MCF 10A (cell line): ENCODE data around the gene MMS22L. TPM values are rescaled to one million over a fixed set of nuclear protein-coding genes. Genes with fewer than 3 reads are reported as not detected.

Experiments
- BruUV-seq: library from RNA; stranded (reverse); fragments of 400-500 nt; replicated peaks from 2 replicates; lab custom pipeline; 2021; lab: Mats Ljungman, UMichigan
- CTCF ChIA-PET: fragments of 300-600 bp; sonication (Branson Sonifier 250); formaldehyde crosslinking; extraction: SDS; loops from one replicate; lab custom pipeline; 2021; ENCODE audit warnings: antibody characterized with exemption, inconsistent platforms; lab: Yijun Ruan, JAX
- POLR2A ChIA-PET: fragments of 300-600, 350-650 bp; sonication (Branson Sonifier 250); formaldehyde crosslinking; extraction: SDS; loops from one replicate; lab custom pipeline; 2020; ENCODE audit warnings: antibody characterized with exemption, inconsistent platforms; lab: Yijun Ruan, JAX
- DNase-seq: peaks from one replicate; pipeline ENCODE4 v3.0.0-alpha.2; 2018; ENCODE audit not compliant: unreplicated experiment
- H3K27ac Mint-ChIP-seq: one replicate; pipeline ENCODE4 v1.8.0; 2022; ENCODE audit warnings: mild to moderate bottlenecking, low read depth, mixed read lengths; ENCODE audit not compliant: unreplicated experiment
- H3K27me3 Mint-ChIP-seq: one replicate; pipeline ENCODE4 v1.8.0; 2022; ENCODE audit warnings: mixed read lengths; ENCODE audit not compliant: insufficient read depth, unreplicated experiment
- H3K36me3 Mint-ChIP-seq: one replicate; pipeline ENCODE4 v1.8.0; 2022; ENCODE audit warnings: mild to moderate bottlenecking, moderate library complexity, mixed read lengths; ENCODE audit not compliant: insufficient read depth, unreplicated experiment
- H3K4me1 Mint-ChIP-seq: one replicate; pipeline ENCODE4 v1.8.0; 2022; ENCODE audit warnings: mixed read lengths; ENCODE audit not compliant: insufficient read depth, unreplicated experiment
- H3K4me3 Mint-ChIP-seq: one replicate; pipeline ENCODE4 v1.8.0; 2022; ENCODE audit warnings: mild to moderate bottlenecking, moderate library complexity, mixed read lengths; ENCODE audit not compliant: unreplicated experiment
- H3K9me3 Mint-ChIP-seq: one replicate; pipeline ENCODE4 v1.8.0; 2022; ENCODE audit warnings: mixed read lengths; ENCODE audit not compliant: unreplicated experiment
- intact Hi-C: fragments of 100-400 bp; cut with micrococcal nuclease; formaldehyde crosslinking; loops from 2 replicates; pipeline ENCODE4 v1.14.1; 2022
- total RNA-seq: library from RNA; stranded (reverse); gene quantifications from 2 replicates; pipeline ENCODE4 v1.2.3, GENCODE V29; 2022
- TF ChIP-seq, protein P1 (sequence below): fragments of 200-600 bp; IDR thresholded peaks from one replicate; pipeline ENCODE4 v1.8.0; 2022; ENCODE audit warnings: antibody characterized with exemption, mild to moderate bottlenecking; ENCODE audit not compliant: unreplicated experiment

MMS22L gene
- total RNA-seq, 1 experiment from 2014 or later = 9.8 TPM

DNA sequence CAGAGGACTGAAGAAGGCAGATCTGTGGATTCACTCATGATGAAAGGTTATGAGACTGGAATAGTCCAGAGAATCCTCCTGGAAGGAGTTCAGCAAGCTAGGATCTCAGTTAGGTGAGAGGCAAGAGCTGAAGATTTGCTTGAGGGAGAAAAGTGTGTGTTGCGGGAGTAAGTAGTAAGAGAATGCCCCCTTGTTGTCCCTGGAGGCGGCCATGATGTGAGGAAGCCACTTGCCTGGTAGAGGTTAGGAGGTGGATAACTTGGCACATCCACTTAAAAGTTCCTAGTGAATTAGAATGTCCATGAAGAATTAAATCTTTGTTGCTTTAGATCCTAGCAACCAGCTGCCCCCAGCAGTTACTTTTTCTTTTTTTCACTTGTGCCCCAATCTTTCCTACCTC is 162.5 kb downstream of the MMS22L start:
- H3K9me3 Mint-ChIP-seq = no peaks in the 10 kb centered on the region
- no peaks in the 10 kb centered on the region for H3K4me1 Mint-ChIP-seq
- BruUV-seq = no TSS peak
- peaks cover 73% of the 10 kb centered on the region for H3K27me3 Mint-ChIP-seq
- H3K27ac Mint-ChIP-seq = no peak overlapping the region
- ChIA-PET CTCF (interaction anchor here (0.7 to 1.1 kb wide), 2 partner anchors 66 to 291 kb away, joined by 3 read pairs; no protein-coding TSS in a partner anchor), POLR2A (no interaction called here)
- no peak overlapping the region for H3K4me3 Mint-ChIP-seq
- no peak for DNase-seq
- TF ChIP-seq, protein P1, sequence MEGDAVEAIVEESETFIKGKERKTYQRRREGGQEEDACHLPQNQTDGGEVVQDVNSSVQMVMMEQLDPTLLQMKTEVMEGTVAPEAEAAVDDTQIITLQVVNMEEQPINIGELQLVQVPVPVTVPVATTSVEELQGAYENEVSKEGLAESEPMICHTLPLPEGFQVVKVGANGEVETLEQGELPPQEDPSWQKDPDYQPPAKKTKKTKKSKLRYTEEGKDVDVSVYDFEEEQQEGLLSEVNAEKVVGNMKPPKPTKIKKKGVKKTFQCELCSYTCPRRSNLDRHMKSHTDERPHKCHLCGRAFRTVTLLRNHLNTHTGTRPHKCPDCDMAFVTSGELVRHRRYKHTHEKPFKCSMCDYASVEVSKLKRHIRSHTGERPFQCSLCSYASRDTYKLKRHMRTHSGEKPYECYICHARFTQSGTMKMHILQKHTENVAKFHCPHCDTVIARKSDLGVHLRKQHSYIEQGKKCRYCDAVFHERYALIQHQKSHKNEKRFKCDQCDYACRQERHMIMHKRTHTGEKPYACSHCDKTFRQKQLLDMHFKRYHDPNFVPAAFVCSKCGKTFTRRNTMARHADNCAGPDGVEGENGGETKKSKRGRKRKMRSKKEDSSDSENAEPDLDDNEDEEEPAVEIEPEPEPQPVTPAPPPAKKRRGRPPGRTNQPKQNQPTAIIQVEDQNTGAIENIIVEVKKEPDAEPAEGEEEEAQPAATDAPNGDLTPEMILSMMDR = no peak
- intact Hi-C loops = no loop called here
- no peaks in the 10 kb centered on the region for H3K36me3 Mint-ChIP-seq

DNA sequence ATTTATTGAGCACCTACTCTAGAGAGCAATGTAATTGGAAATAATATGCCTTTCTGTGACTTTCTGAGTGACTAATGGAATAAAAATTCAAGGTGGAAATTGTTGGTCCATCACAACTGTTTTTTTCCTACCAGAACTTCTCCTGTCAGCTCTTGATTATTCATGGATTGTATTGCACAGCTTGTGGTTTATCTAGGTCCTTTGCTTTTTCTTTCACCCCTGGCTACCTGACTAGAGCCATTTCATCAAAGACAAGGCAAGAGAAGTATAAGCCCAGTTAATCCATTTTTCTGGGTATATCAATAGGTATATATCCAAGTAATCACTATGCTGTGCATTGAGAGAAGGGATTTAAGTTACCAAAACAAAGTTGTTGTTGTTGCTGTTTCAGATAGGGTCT is 168.4 kb downstream of the MMS22L start:
- H3K27ac Mint-ChIP-seq = no peak overlapping the region

DNA sequence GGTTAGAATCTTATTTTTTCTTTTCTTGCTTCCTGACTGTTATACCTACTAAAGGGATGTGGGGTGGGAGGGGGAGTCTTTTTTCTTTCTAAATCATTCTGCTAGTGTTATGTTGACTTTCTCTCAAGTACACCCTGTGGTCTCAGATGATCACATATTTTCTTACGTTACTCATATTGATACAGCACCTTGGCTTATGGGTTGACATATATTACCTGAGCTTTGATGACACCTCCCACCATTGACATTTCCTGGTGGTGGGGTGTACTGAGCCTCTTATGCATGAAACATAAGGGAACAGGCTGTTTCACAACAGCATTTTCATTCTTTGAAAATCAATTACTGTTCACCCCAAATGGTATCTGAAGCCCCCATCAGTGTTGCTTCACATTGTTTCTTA is 169.8 kb downstream of the MMS22L start:
- peaks cover 36% of the 10 kb centered on the region for H3K27me3 Mint-ChIP-seq
- no peak for DNase-seq
- no peaks in the 10 kb centered on the region for H3K36me3 Mint-ChIP-seq
- BruUV-seq = no TSS peak
- ChIA-PET POLR2A (no interaction called here), CTCF (interaction anchor here (0.6 to 0.8 kb wide), 2 partner anchors 38 to 743 kb away, joined by 3 to 6 read pairs; no protein-coding TSS in a partner anchor)
- no peak overlapping the region for H3K4me3 Mint-ChIP-seq
- intact Hi-C loops = no loop called here
- TF ChIP-seq, protein P1 = no peak
- no peak overlapping the region for H3K27ac Mint-ChIP-seq
- H3K4me1 Mint-ChIP-seq = no peaks in the 10 kb centered on the region
- no peaks in the 10 kb centered on the region for H3K9me3 Mint-ChIP-seq

More for the DNA sequence above, 168.4 kb downstream of the MMS22L start:
- Mint-ChIP-seq H3K36me3 (no peaks in the 10 kb centered on the region), H3K4me1 (no peaks in the 10 kb centered on the region), H3K4me3 (no peak overlapping the region), H3K9me3 (no peaks in the 10 kb centered on the region), H3K27me3 (peaks cover 39% of the 10 kb centered on the region)
- CTCF ChIA-PET = no interaction called here
- DNase-seq = no peak
- POLR2A ChIA-PET = no interaction called here
- BruUV-seq = no TSS peak
- intact Hi-C loops = no loop called here
- TF ChIP-seq, protein P1 = no peak

DNA sequence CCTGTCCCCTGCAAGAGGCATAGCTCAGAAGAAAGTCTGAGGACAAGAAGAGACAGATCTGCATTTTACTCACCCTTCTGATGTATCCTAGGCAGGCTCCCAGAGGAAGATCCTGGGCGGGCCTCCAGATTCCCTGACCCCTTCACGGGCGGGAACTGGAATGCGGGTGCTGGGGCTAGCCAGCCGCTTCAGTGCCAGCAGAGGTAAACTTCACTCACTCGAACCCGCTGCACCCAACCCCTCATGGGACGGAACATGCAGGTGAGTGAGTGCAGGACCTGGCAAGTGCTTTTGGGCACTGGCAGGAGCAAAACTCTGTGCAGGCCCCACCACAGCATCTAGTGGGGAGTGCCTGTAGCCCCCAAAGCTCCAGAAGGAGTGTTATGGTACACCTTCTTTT is 171.8 kb downstream of the MMS22L start:
- no peaks in the 10 kb centered on the region for H3K36me3 Mint-ChIP-seq
- intact Hi-C loops = no loop called here
- no peaks in the 10 kb centered on the region for H3K4me1 Mint-ChIP-seq
- DNase-seq = no peak
- no TSS peak for BruUV-seq
- ChIA-PET CTCF (interaction anchor here (1.7 kb wide), 1 partner anchor 75 kb away, joined by 3 read pairs; no protein-coding TSS in a partner anchor), POLR2A (no interaction called here)
- no peak overlapping the region for H3K4me3 Mint-ChIP-seq
- H3K9me3 Mint-ChIP-seq = no peaks in the 10 kb centered on the region
- H3K27ac Mint-ChIP-seq = no peak overlapping the region
- TF ChIP-seq, protein P1 = no peak
- peaks cover 36% of the 10 kb centered on the region for H3K27me3 Mint-ChIP-seq
